ENCODE measurements around the gene LIN7C. TPM values are rescaled to one million over a fixed set of nuclear protein-coding genes. Genes with fewer than 3 reads are reported as not detected.

Gene LIN7C
- total RNA-seq, 1 experiment from 2014 or later: 39.8 TPM

- H3K4me3 Mint-ChIP-seq (ENCODE audit: unreplicated experiment): no peak overlapping the region
- ChIA-PET CTCF (no interaction called here), POLR2A (no interaction called here)
- intact Hi-C loops (cut with micrococcal nuclease; ENCODE audit: unreplicated experiment): no loop called here
- DNase-seq: no peak
- H3K27ac Mint-ChIP-seq (ENCODE audit: unreplicated experiment): no peak overlapping the region
- no peak for TF ChIP-seq CTCF (IDR thresholded peaks at IDR 0.05; ENCODE audit: insufficient read depth in 1 of 2, low read depth in 1 of 2, low read length in 1 of 2, severe bottlenecking in 1 of 2, unreplicated experiment in 1 of 2)
- no peaks in the 10 kb centered on the region for H3K27me3 ChIP-seq (replicated peaks; ENCODE audit: control insufficient read depth, insufficient read depth, low read length)
- no TSS peak for BruUV-seq (replicated peaks)
- no peaks in the 10 kb centered on the region for H3K4me1 ChIP-seq
- no peaks in the 10 kb centered on the region for H3K9me3 ChIP-seq
- H3K4me3 ChIP-seq (ENCODE audit: low read depth, low read length): no peak overlapping the region
- H3K36me3 Mint-ChIP-seq (ENCODE audit: insufficient read depth, unreplicated experiment): peaks cover 34% of the 10 kb centered on the region
- H3K4me1 Mint-ChIP-seq (ENCODE audit: low read depth, unreplicated experiment): no peaks in the 10 kb centered on the region
- H3K9me3 Mint-ChIP-seq (ENCODE audit: unreplicated experiment): no peaks in the 10 kb centered on the region
- peaks cover 7% of the 10 kb centered on the region for H3K36me3 ChIP-seq (ENCODE audit: control insufficient read depth, insufficient read depth, low read length)
- no peaks in the 10 kb centered on the region for H3K27me3 Mint-ChIP-seq (ENCODE audit: insufficient read depth, unreplicated experiment)
Measured at GRCh38 chr11:27489092-27489491, 17.5 kb downstream of the LIN7C start.

GRCh38 chr11:27487706-27488105, 18.9 kb downstream of the LIN7C start:
- Histone ChIP-seq H3K4me3 (ENCODE audit: low read depth, low read length) (no peak overlapping the region), H3K36me3 (ENCODE audit: control insufficient read depth, insufficient read depth, low read length) (peaks cover 6% of the 10 kb centered on the region), H3K4me1 (no peaks in the 10 kb centered on the region), H3K27me3 (replicated peaks; ENCODE audit: control insufficient read depth, insufficient read depth, low read length) (no peaks in the 10 kb centered on the region), H3K9me3 (no peaks in the 10 kb centered on the region)
- intact Hi-C loops (cut with micrococcal nuclease; ENCODE audit: unreplicated experiment): no loop called here
- POLR2A ChIA-PET: no interaction called here
- no TSS peak for BruUV-seq (replicated peaks)
- H3K4me1 Mint-ChIP-seq (ENCODE audit: low read depth, unreplicated experiment): no peaks in the 10 kb centered on the region
- no peak for TF ChIP-seq CTCF (IDR thresholded peaks at IDR 0.05; ENCODE audit: insufficient read depth in 1 of 2, low read depth in 1 of 2, low read length in 1 of 2, severe bottlenecking in 1 of 2, unreplicated experiment in 1 of 2)
- no peak overlapping the region for H3K4me3 Mint-ChIP-seq (ENCODE audit: unreplicated experiment)
- peaks cover 24% of the 10 kb centered on the region for H3K36me3 Mint-ChIP-seq (ENCODE audit: insufficient read depth, unreplicated experiment)
- CTCF ChIA-PET: interaction anchor here (0.5 to 3.2 kb wide), 4 partner anchors 15 to 1649 kb away, joined by 3 to 35 read pairs (median 4); partner anchors contain the start of gene LGR4
- H3K27me3 Mint-ChIP-seq (ENCODE audit: insufficient read depth, unreplicated experiment): no peaks in the 10 kb centered on the region
- no peak for DNase-seq
- no peaks in the 10 kb centered on the region for H3K9me3 Mint-ChIP-seq (ENCODE audit: unreplicated experiment)
- no peak overlapping the region for H3K27ac Mint-ChIP-seq (ENCODE audit: unreplicated experiment)

GRCh38 chr11:27485930-27486773, 20.4 kb downstream of the LIN7C start:
- peaks cover 8% of the 10 kb centered on the region for H3K36me3 Mint-ChIP-seq (ENCODE audit: insufficient read depth, unreplicated experiment)

More at GRCh38 chr11:27485930-27486773, 20.4 kb downstream of the LIN7C start:
- TF ChIP-seq CTCF (IDR thresholded peaks at IDR 0.05; ENCODE audit: insufficient read depth in 1 of 2, low read depth in 1 of 2, low read length in 1 of 2, severe bottlenecking in 1 of 2, unreplicated experiment in 1 of 2): peak; percentile 87 to 92
- peak in 1 of 2 experiments; percentile 67 for DNase-seq
- BruUV-seq (replicated peaks): no TSS peak
- H3K27me3 Mint-ChIP-seq (ENCODE audit: insufficient read depth, unreplicated experiment): no peaks in the 10 kb centered on the region
- intact Hi-C loops (cut with micrococcal nuclease; ENCODE audit: unreplicated experiment): loop anchor here (1.0 kb wide), 4 partner anchors 112 to 732 kb away; no protein-coding TSS in a partner anchor
- Histone ChIP-seq H3K9me3 (no peaks in the 10 kb centered on the region), H3K36me3 (ENCODE audit: control insufficient read depth, insufficient read depth, low read length) (peaks cover 2% of the 10 kb centered on the region), H3K4me1 (no peaks in the 10 kb centered on the region), H3K27me3 (replicated peaks; ENCODE audit: control insufficient read depth, insufficient read depth, low read length) (no peaks in the 10 kb centered on the region), H3K4me3 (ENCODE audit: low read depth, low read length) (no peak overlapping the region)
- POLR2A ChIA-PET: interaction anchor here (0.9 kb wide), 1 partner anchor 13 kb away, joined by 3 read pairs; the partner anchor contains the start of gene LGR4
- CTCF ChIA-PET: interaction anchor here (0.6 to 3.2 kb wide), 16 partner anchors 11 to 510 kb away, joined by 3 to 35 read pairs (median 4); partner anchors contain the start of genes CCDC34 and LGR4
- H3K4me3 Mint-ChIP-seq (ENCODE audit: unreplicated experiment): no peak overlapping the region
- H3K9me3 Mint-ChIP-seq (ENCODE audit: unreplicated experiment): no peaks in the 10 kb centered on the region
- H3K4me1 Mint-ChIP-seq (ENCODE audit: low read depth, unreplicated experiment): no peaks in the 10 kb centered on the region
- no peak overlapping the region for H3K27ac Mint-ChIP-seq (ENCODE audit: unreplicated experiment)
